Aorta (tissue), 5 donors: Measurements from ENCODE around the gene OSBPL5. TPM values are rescaled to one million over a fixed set of nuclear protein-coding genes. Genes with fewer than 3 reads are reported as not detected.

Source experiments
- ATAC-seq: fragments of 200-7000 bp; cut with Tn5 transposase; one replicate; pipeline ENCODE4 v1.9.1; 2022; ENCODE audit warnings: moderate library complexity; ENCODE audit not compliant: low FRiP score
- DNase-seq, 2 donors: peaks; one replicate each; pipeline ENCODE4 v3.0.0-alpha.2; 2020
- H3K27ac ChIP-seq, 2 donors: one replicate each; pipeline ENCODE4 v1.5.1; 2013; ENCODE audit warnings: low read length in 2 of 2, mild to moderate bottlenecking in 2 of 2, moderate library complexity in 2 of 2, control low read depth in 1 of 2, inconsistent platforms in 1 of 2, low read depth in 1 of 2
- H3K27me3 ChIP-seq, 2 donors: one replicate each; pipeline ENCODE4 v1.6.1; 2013; ENCODE audit warnings: control low read depth in 1 of 2, low read length in 1 of 2, mild to moderate bottlenecking in 1 of 2, moderate library complexity in 1 of 2; ENCODE audit not compliant: insufficient read depth in 2 of 2, control insufficient read depth in 1 of 2
- H3K36me3 ChIP-seq, 2 donors: one replicate each; pipeline ENCODE4 v1.6.1; 2013; ENCODE audit warnings: control low read depth in 1 of 2, low read length in 1 of 2, mild to moderate bottlenecking in 1 of 2; ENCODE audit not compliant: insufficient read depth in 2 of 2, control insufficient read depth in 1 of 2
- H3K4me1 ChIP-seq, 2 donors: one replicate each; pipeline ENCODE4 v1.6.1; 2013; ENCODE audit warnings: low read length in 2 of 2, control low read depth in 1 of 2, mild to moderate bottlenecking in 1 of 2, moderate library complexity in 1 of 2; ENCODE audit not compliant: insufficient read depth in 2 of 2, control insufficient read depth in 1 of 2
- H3K4me3 ChIP-seq, 2 donors: one replicate each; pipeline ENCODE4 v1.5.1; 2013; ENCODE audit warnings: low read length in 2 of 2, control low read depth in 1 of 2, mild to moderate bottlenecking in 1 of 2
- H3K9me3 ChIP-seq: one replicate; pipeline ENCODE4 v1.6.1; 2013; ENCODE audit warnings: mild to moderate bottlenecking, low read length; ENCODE audit not compliant: control insufficient read depth
- WGBS, 2 donors: extraction: QIAGEN DNeasy Blood & Tissue Kit; methylation state at CpG; one replicate each; pipeline ENCODE4 v1.1.7; 2013; 5-methylcytosine and 5-hydroxymethylcytosine counted together
- intact Hi-C, 2 donors: fragments of 100-400 bp; cut with DNase I; formaldehyde crosslinking; loops; one replicate each; pipeline versions ENCODE4 v1.14.2 to v1.15.0; 2022
- polyA plus RNA-seq, 2 donors: library from polyadenylated mRNA; stranded (reverse); fragments of 200-250 nt; gene quantifications; one replicate each; pipeline ENCODE4 v1.2.3, GENCODE V29; 2013
- total RNA-seq, 2 donors: library from RNA; stranded (reverse); fragmentation: NEBNext Ultra II Directional; extraction: Animal tissue kit (Norgen Biotek cat#: 25700); gene quantifications; one replicate each; pipeline ENCODE4 v1.2.1, GENCODE V29; 2021
- donor health status: healthy with polysubstance abuse.
- donor health status: Bipolar disorder and iron deficiency.
- donor health status: DM: no; HTN: no; CAD: no.
- donor health status: DM: no; HTN: no; CAD: no.
- donor health status: DM: yes; HTN: yes; CAD: no.

The OSBPL5 gene
- total and polyA plus RNA-seq, 4 donors = 11.9 to 69.1 (median 56.2) TPM

GRCh38 chr11:3058753-3059664 lies 106.1 kb downstream of the OSBPL5 start:
- no peak overlapping the region for H3K4me3 ChIP-seq
- intact Hi-C loops = no loop called here
- no peaks in the 10 kb centered on the region for H3K4me1 ChIP-seq
- DNase-seq (peak; percentile 60 to 80), ATAC-seq (no peak)
- H3K27me3 ChIP-seq = no peaks in the 10 kb centered on the region
- no peaks in the 10 kb centered on the region for H3K36me3 ChIP-seq
- WGBS, 2 donors = 77 to 79% methylated on average over 13 of the region's 13 CpGs
- no peaks in the 10 kb centered on the region for H3K9me3 ChIP-seq
- H3K27ac ChIP-seq = no peak overlapping the region

- ATAC-seq (peak; percentile 97), DNase-seq (peak; percentile 98)
- no peaks in the 10 kb centered on the region for H3K36me3 ChIP-seq
- peak within 1 kb of the TSS in 1 of 2 donors; percentile 26 for H3K27ac ChIP-seq
- WGBS, 2 donors = 1% methylated on average over 63 to 68 of the region's 68 CpGs
- H3K4me3 ChIP-seq = peak within 1 kb of the TSS; percentile 39 to 67
- H3K9me3 ChIP-seq = no peaks in the 10 kb centered on the region
- H3K4me1 ChIP-seq = no peaks in the 10 kb centered on the region
- intact Hi-C loops = no loop called here
- H3K27me3 ChIP-seq = no peaks in the 10 kb centered on the region
Observed at GRCh38 chr11:3057069-3057963, 107.8 kb downstream of the OSBPL5 start, which contains the start of gene CARS1. Gene CARS1 (minus strand): TSS chr11:3057423. CDS start chr11:3057367, 56 bp downstream.

- Histone ChIP-seq H3K4me1 (no peaks in the 10 kb centered on the region), H3K27me3 (no peaks in the 10 kb centered on the region), H3K27ac (no peak overlapping the region), H3K36me3 (no peaks in the 10 kb centered on the region), H3K9me3 (no peaks in the 10 kb centered on the region), H3K4me3 (peak overlapping the region; percentile 39 to 67)
- DNase-seq (peak in 1 of 2 donors; percentile 68), ATAC-seq (no peak)
- WGBS, 2 donors = 1% methylated on average over 29 of the region's 29 CpGs
- intact Hi-C loops = no loop called here
Observed at GRCh38 chr11:3056296-3057068, 108.6 kb downstream of the OSBPL5 start.

- H3K36me3 ChIP-seq = no peaks in the 10 kb centered on the region
- H3K27me3 ChIP-seq = no peaks in the 10 kb centered on the region
- ATAC-seq = no peak
- no peak overlapping the region for H3K4me3 ChIP-seq
- no peaks in the 10 kb centered on the region for H3K9me3 ChIP-seq
- peak in 1 of 2 donors; percentile 72 for DNase-seq
- 75 to 80% methylated on average over 8 of the region's 8 CpGs for WGBS, 2 donors
- H3K4me1 ChIP-seq = no peaks in the 10 kb centered on the region
- H3K27ac ChIP-seq = no peak overlapping the region
- intact Hi-C loops = no loop called here
Observed at GRCh38 chr11:3055891-3056290, 109.2 kb downstream of the OSBPL5 start.

DNA sequence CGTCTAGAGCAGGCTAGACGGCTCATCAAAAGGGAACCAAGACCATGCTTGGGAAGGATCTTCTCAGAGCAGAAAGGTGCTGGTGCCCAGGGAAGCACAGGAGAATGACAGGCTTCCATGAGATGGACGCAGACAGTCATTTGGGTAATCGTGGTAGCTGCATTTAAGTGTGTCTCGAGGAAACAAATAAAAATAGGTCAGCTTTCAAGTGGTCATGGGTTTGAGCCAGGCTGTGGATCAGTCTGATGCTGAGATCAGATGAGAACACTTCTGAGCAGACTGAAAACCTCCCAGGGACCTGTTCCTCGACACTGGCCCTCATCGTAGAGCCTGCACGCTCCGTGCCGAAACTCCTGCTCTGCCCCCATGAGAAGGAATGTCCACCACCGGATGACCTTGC lies 112.5 kb downstream of the OSBPL5 start:
- H3K4me1 ChIP-seq = no peaks in the 10 kb centered on the region
- 84% methylated on average over 11 of the region's 11 CpGs for WGBS, 2 donors
- peak in 1 of 2 donors; percentile 66 for DNase-seq
- ATAC-seq = no peak
- intact Hi-C loops = no loop called here
- H3K27ac ChIP-seq = no peak overlapping the region
- H3K9me3 ChIP-seq = no peaks in the 10 kb centered on the region
- H3K36me3 ChIP-seq = no peaks in the 10 kb centered on the region
- H3K4me3 ChIP-seq = no peak overlapping the region
- no peaks in the 10 kb centered on the region for H3K27me3 ChIP-seq

DNA sequence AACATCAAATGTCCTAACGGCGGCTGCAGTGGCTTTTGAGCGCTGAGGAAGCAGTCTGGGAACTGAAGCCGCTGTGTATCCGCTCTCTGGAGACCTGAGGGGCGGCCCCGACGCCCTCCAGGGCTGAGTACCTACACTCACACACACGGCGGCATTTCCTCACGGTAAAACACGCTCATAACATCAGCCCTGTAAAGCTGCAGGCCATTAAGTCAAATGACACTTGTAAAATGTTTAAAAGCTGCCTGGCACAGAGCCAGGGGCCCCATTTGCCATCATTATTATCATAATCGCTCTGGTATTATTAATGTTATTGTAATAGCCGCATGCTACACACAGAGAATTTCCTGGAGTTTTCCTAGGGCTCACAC lies 113.0 kb downstream of the OSBPL5 start:
- Histone ChIP-seq H3K4me1 (no peaks in the 10 kb centered on the region), H3K4me3 (no peak overlapping the region), H3K27me3 (no peaks in the 10 kb centered on the region), H3K9me3 (no peaks in the 10 kb centered on the region), H3K27ac (no peak overlapping the region), H3K36me3 (no peaks in the 10 kb centered on the region)
- intact Hi-C loops = no loop called here
- WGBS, 2 donors = 67 to 68% methylated on average over 14 of the region's 14 CpGs
- ATAC-seq (no peak), DNase-seq (peak in 1 of 2 donors; percentile 64)

GRCh38 chr11:3051196-3052108 lies 113.7 kb downstream of the OSBPL5 start:
- H3K27me3 ChIP-seq = no peaks in the 10 kb centered on the region
- no peaks in the 10 kb centered on the region for H3K4me1 ChIP-seq
- peak in 1 of 2 donors; percentile 56 for DNase-seq
- H3K4me3 ChIP-seq = no peak overlapping the region
- no peak for ATAC-seq
- H3K36me3 ChIP-seq = no peaks in the 10 kb centered on the region
- H3K9me3 ChIP-seq = no peaks in the 10 kb centered on the region
- no peak overlapping the region for H3K27ac ChIP-seq
- WGBS, 2 donors = 84 to 86% methylated on average over 13 of the region's 13 CpGs
- intact Hi-C loops = no loop called here
